ENCODE measurements around the gene NTPCR. TPM values are rescaled to one million over a fixed set of nuclear protein-coding genes. Genes with fewer than 3 reads are reported as not detected.

NTPCR gene
- total and polyA plus RNA-seq, 8 donors = 10.0 to 40.6 (median 20.4) TPM

DNA sequence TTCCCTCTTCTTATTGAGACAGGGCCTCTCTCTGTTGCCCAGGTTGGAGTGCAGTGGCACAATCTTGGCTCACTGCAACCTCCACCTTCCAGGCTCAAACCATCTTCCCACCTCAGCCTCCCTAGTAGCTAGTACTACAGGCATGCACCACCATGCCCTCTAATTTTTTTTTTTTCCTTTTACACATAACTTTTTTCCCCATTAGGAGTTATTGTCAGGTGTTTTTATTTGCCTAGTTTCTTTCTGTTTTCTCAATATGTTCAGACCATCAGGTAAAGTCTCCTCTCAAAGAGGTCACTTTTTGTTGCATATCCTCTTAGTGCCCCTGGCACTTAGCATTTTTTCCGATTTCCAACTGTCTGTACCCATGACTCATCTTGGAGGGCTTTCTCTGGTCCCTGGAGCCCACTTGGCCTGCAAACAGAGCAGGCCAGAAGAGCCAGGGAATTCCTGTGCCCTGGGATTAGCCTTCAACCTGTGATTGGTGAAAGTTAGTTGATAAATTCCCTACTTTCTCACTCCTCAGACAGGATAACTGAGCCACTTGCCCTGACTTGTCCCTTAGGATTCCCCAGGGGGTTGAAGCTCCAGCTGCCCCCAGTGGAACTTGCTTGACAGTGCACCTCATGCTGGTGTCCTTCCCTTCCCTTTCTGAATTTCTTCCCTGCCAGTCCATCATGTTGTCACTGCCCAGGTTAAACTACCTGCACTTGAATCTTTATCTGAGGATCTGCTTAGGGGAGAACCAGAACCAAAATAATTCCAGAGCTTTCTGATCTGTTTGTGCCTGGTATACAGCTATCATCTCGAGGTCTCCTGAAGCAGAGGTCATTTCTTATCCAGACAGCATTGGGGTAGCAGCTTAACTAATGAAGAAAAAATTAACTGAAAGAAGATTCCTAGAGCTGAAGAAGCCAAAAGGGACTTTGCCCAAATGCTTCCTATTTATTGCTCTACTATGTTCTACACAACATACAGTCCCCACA, 2.4 kb downstream of the NTPCR start:
- DNase-seq = peak in 1 of 6 donors; percentile 49
- TF ChIP-seq, protein P1, sequence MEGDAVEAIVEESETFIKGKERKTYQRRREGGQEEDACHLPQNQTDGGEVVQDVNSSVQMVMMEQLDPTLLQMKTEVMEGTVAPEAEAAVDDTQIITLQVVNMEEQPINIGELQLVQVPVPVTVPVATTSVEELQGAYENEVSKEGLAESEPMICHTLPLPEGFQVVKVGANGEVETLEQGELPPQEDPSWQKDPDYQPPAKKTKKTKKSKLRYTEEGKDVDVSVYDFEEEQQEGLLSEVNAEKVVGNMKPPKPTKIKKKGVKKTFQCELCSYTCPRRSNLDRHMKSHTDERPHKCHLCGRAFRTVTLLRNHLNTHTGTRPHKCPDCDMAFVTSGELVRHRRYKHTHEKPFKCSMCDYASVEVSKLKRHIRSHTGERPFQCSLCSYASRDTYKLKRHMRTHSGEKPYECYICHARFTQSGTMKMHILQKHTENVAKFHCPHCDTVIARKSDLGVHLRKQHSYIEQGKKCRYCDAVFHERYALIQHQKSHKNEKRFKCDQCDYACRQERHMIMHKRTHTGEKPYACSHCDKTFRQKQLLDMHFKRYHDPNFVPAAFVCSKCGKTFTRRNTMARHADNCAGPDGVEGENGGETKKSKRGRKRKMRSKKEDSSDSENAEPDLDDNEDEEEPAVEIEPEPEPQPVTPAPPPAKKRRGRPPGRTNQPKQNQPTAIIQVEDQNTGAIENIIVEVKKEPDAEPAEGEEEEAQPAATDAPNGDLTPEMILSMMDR (IDR thresholded peaks at IDR 0.05) = peak; percentile 34 to 64 (median 44)
- intact Hi-C loops (cut with DNase I) = loop anchor here in 1 of 3 donors (10.0 kb wide), 1 partner anchor 318 kb away; the partner anchor contains the start of gene SIPA1L2
- H3K9me3 ChIP-seq = no peaks in the 10 kb centered on the region
- WGBS, 2 donors = 92 to 96% methylated on average over 2 of the region's 2 CpGs
- H3K4me1 ChIP-seq = peaks cover 0 to 14% (median 5%) of the 10 kb centered on the region in 3 donors
- no peak for FAIRE-seq
- no peaks in the 10 kb centered on the region for H3K27me3 ChIP-seq
- no peak overlapping the region for H3K27ac ChIP-seq
- peaks cover 0 to 2% (median 0%) of the 10 kb centered on the region in 3 donors for H3K36me3 ChIP-seq
- ATAC-seq = peak in 3 of 4 donors; percentile 33 to 55 (median 37)
- no peak overlapping the region for H3K4me3 ChIP-seq

DNA sequence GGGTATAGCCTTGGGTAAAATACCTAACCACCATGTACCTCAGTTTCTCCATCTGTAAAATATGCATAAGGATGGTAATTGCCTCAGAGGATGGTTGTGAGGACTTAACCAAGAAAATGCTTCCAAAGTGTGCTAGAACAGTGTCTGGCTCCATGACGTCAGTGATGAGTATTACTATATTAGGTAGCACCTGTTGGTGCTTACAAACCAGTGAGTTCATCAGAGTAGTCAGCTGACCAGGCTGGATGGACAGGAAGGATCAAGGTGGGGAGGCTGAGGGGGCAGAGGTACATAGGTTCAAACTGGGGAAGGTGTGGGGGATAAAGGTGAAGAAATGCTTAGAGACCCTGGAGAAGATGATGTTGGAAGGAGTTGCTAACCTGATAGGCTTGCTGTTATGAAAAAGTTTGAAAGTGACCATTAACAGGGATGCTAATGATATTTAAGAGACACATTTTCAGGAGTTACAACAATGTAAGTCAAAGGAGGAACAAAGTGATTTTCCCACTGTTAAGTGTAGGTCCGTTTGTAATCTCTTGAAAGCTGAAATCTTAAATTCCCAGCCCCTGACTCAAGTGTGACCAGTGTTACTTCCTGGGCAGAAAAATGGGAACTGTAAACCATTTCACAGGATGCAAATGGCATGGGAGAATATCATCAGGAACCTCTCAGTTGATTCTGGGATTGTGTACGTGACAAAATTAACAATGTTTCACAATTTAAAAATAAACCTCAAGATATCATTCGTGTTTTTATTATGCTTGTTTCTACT, 4.4 kb downstream of the NTPCR start:
- TF ChIP-seq, protein P1 (IDR thresholded peaks at IDR 0.05) = no peak
- ATAC-seq = no peak
- H3K4me1 ChIP-seq = peaks cover 0 to 9% (median 5%) of the 10 kb centered on the region in 3 donors
- peaks cover 0 to 15% (median 0%) of the 10 kb centered on the region in 3 donors for H3K36me3 ChIP-seq
- FAIRE-seq = no peak
- H3K9me3 ChIP-seq = no peaks in the 10 kb centered on the region
- intact Hi-C loops (cut with DNase I) = loop anchor here in 1 of 3 donors (10.0 kb wide), 1 partner anchor 320 kb away; the partner anchor contains the start of gene SIPA1L2
- no peaks in the 10 kb centered on the region for H3K27me3 ChIP-seq
- no peak for DNase-seq
- WGBS, 2 donors = 83 to 89% methylated on average over 4 of the region's 4 CpGs
- no peak overlapping the region for H3K27ac ChIP-seq
- H3K4me3 ChIP-seq = no peak overlapping the region

DNA sequence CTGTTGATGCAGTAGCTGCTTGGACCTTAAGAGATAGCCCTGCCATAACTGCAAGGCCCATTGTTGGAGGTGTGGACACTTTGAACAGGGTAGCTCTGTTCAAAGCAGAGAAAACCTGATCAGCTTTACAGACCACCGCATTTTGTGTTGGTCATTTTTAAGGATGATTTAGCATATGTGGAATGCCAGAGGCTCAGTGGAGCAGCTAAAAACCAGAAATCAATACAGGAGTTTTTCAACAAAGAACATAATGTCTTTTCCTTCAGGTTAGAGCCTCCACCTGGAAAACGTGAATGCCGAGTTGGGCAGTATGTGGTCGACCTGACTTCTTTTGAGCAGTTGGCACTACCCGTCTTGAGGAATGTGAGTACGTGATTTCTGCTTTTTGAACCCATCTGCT, 5.7 kb downstream of the NTPCR start:
- DNase-seq = no peak
- H3K9me3 ChIP-seq = no peaks in the 10 kb centered on the region
- H3K4me3 ChIP-seq = no peak overlapping the region
- TF ChIP-seq, protein P1 (IDR thresholded peaks at IDR 0.05) = no peak
- no peak for ATAC-seq
- FAIRE-seq = no peak
- peaks cover 0 to 17% (median 0%) of the 10 kb centered on the region in 3 donors for H3K36me3 ChIP-seq
- intact Hi-C loops (cut with DNase I) = loop anchor here in 1 of 3 donors (10.0 kb wide), 1 partner anchor 321 kb away; the partner anchor contains the start of gene SIPA1L2
- H3K27ac ChIP-seq = no peak overlapping the region
- whole genome bisulfite sequencing, 2 donors = 73 to 79% methylated on average over 6 of the region's 6 CpGs
- peaks cover 0 to 7% (median 5%) of the 10 kb centered on the region in 3 donors for H3K4me1 ChIP-seq
- H3K27me3 ChIP-seq = no peaks in the 10 kb centered on the region

DNA sequence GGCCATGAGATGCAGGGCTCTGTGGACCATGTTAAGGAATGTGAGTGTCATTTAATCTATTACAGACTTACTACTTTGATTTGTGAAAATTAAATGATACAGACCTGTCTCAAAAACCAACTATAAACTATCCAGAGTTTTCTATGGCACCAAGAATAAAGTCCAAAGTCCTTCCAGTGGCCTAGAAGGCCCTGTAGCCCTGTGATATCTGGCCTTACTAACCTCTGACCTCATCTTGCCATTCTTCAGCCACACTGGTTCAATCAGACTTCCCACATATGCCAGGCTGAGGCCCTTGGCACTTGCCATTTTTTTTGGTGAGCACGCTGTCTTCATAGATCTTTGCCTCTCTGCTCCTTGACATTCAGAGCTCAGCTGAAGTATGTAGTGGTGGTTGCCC, 7.7 kb downstream of the NTPCR start:
- no peak for FAIRE-seq
- no peak for DNase-seq
- peaks cover 0 to 3% (median 0%) of the 10 kb centered on the region in 3 donors for H3K4me1 ChIP-seq
- intact Hi-C loops (cut with DNase I) = loop anchor here in 1 of 3 donors (10.0 kb wide), 1 partner anchor 323 kb away; the partner anchor contains the start of gene SIPA1L2
- H3K27ac ChIP-seq = no peak overlapping the region
- no peaks in the 10 kb centered on the region for H3K27me3 ChIP-seq
- TF ChIP-seq, protein P1 (IDR thresholded peaks at IDR 0.05) = no peak
- no peak overlapping the region for H3K4me3 ChIP-seq
- WGBS, 2 donors = 99 to 100% methylated on average over 1 of the region's 1 CpG
- no peak for ATAC-seq
- no peaks in the 10 kb centered on the region for H3K9me3 ChIP-seq
- peaks cover 0 to 17% (median 0%) of the 10 kb centered on the region in 3 donors for H3K36me3 ChIP-seq

All from pancreas (tissue), 10 donors.